Cardiac septum (tissue), 1 donor: ENCODE results near the gene ZNF33B. TPM values are rescaled to one million over a fixed set of nuclear protein-coding genes. Genes with fewer than 3 reads are reported as not detected.
"Not testable (repeated sequence)": the region's sequence is repeated elsewhere in the genome, so short reads cannot be mapped to it uniquely, and the experiment has no call there.

Source experiments
- DNase-seq: peaks from one replicate; pipeline ENCODE4 v3.0.0-alpha.2; 2020; ENCODE audit warnings: low spot score
- intact Hi-C: fragments of 100-400 bp; cut with DNase I; formaldehyde crosslinking; loops from one replicate; pipeline ENCODE4 v1.14.0; 2022
- total RNA-seq: library from RNA; stranded (reverse); fragmentation: NEBNext Ultra II Directional; extraction: Animal tissue kit (Norgen Biotek cat#: 25700); gene quantifications from one replicate; pipeline ENCODE4 v1.2.1, GENCODE V29; 2021
- donor health status: DM: no; HTN: no; CAD: no.

ZNF33B gene
- total RNA-seq, 1 donor from 2014 or later: 7.4 TPM

DNA sequence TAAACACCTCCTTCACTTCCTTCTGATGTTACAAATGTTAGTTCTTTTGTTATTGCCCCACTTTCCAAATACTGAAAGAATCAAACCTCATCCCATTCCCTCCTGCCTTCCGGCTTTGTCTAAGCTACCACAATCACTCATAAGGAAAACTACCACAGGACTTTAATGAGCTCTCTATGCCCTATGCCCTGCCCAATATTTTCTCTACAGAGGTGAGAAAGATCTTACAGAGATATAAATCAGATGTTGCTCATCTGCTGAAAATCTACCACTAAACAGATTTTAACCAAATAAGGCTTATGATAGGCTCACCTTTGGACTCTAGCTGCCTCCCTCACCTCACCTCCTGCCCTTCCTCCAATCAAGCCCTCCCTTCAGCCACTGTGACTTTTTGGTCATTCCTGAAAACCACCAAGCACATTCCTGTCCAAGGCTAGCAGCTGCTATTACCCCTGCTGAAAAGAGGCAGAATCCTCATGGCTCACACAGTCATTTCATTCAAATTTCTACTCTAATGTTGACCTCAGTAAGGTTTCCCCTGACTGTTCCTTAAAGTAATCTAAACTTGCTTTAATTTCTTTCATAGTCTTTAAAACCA, 7.7 kb downstream of the ZNF33B start:
- DNase-seq: no peak
- intact Hi-C loops: loop anchor here (10.0 kb wide), 1 partner anchor 154 kb away; the partner anchor contains the start of gene BMS1

- intact Hi-C loops: no loop called here
- DNase-seq: no peak
Measured at GRCh38 chr10:42623929-42624328, 14.4 kb downstream of the ZNF33B start.

- intact Hi-C loops: no loop called here
- DNase-seq: no peak
Measured at GRCh38 chr10:42618424-42618823, 19.9 kb downstream of the ZNF33B start.

DNA sequence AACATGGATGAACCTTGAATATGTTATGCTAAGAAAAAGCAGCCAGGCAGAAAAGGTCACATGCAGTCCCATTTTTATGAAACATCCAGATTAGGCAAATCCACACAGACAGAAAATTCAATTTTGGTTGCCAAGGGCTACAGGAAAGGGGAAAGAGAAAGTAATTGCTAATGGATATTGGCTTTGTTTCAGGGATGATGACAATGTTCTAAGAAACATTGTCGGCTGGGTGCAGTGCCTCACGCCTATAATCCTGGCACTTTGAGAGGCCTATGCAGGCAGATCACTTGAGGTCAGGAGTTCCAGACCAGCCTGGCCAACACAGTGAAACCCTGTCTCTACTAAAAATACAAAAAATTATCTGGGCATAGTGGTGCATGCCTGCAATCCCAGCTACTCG, 23.0 kb downstream of the ZNF33B start:
- intact Hi-C loops: no loop called here

DNA sequence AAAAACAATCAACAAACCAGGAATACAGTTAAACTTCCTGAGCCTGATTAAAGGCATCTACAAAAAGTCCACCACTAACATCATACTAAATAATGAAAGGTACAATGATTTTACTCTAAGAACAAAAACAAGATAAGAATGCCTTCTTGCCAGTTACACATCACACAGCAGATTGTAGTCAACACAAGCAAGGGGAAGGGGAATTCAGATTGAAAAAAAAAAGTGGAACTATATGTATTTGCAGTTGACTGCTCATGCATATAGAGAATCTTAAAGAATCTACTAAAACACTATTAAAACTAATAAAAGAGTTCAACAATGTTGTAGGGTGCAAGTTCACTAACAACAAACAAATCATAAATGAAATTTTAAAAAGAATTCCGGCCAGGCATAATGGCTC, 28.5 kb downstream of the ZNF33B start:
- no peak for DNase-seq
- intact Hi-C loops: no loop called here

More for the DNA sequence above, 23.0 kb downstream of the ZNF33B start:
- DNase-seq: no peak

- intact Hi-C loops: no loop called here
- DNase-seq: no peak
Measured at GRCh38 chr10:42598249-42598873, 40.0 kb downstream of the ZNF33B start.

DNA sequence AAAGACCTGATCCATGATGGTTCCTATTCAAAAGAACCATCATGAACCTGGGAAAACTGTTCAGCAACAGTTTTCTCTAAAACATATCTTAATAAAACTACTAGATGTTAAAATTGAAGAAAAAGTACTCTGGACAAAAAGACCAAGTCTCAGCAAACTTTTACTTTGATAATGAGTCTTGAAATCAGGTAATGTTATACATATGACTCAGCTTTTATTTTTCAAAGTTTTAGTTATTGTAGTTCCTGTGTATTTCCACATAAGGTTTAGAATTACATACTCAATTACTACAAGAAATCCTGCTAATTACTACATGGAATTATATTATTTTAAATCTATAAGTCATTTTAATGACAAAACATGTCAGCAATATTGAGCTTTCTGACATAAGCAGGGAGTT, 42.2 kb downstream of the ZNF33B start:
- no peak for DNase-seq
- intact Hi-C loops: no loop called here

DNA sequence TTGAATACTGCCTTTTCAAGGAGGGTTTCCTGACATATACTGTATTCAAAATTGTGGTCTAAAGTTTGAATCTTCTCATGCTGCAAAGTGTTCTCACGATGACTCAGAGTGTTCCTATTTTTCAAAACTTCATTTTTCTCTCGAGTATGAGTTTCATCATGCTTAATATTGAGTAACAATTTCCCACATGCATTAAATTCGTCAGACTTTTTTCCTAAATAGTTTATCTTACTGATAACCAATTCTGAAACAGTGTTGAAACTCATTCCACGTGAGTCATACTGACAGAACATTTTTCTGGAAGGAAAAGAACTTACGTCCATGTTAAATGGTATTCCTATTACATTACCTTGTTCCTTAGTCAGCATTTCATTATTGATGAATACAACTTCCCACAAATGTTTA, 44.1 kb downstream of the ZNF33B start:
- no peak for DNase-seq
- intact Hi-C loops: no loop called here

GRCh38 chr10:42593284-42593683, 45.1 kb downstream of the ZNF33B start:
- no peak for DNase-seq
- intact Hi-C loops: no loop called here

DNA sequence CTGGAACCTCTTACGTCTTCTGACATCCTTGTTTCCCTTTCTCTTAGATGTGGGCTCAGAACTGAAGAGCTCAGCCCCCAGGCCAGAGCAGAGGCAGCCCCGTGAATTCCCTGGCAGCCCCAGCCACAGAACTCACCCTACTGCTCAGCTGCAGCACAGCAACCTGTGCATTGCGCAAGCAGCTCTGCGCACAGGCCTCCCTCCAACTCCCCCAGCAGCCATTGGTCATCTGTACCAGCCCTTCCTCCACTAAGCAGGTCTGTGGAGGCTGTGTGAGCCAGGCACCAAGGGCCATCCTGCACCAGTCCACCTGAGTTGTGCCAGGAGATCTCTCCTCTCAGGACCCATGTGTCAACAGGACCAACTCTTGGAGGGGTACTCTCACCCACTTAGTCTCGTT, 54.5 kb downstream of the ZNF33B start:
- no peak for DNase-seq
- intact Hi-C loops: no loop called here

DNA sequence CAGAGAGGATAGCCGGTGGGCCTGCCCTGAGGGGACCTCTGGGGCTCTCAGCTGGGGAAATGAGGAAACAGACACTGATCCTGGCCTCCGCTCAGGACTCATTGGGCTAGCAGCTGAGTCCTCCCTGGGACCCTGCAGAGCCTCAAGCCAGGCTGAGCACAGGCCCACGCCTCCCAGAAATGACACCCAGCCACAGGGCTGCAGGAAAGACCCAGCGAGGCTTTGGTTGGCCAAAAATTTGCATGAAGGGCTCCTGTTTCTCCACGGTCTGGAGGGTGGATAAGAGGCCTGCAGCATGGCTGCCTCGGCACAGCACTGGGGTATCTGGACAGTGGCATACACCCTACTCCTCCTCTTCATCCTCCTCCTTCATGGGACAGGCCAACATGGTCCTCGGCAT, 60.4 kb downstream of the ZNF33B start:
- DNase-seq: no peak
- intact Hi-C loops: no loop called here

DNA sequence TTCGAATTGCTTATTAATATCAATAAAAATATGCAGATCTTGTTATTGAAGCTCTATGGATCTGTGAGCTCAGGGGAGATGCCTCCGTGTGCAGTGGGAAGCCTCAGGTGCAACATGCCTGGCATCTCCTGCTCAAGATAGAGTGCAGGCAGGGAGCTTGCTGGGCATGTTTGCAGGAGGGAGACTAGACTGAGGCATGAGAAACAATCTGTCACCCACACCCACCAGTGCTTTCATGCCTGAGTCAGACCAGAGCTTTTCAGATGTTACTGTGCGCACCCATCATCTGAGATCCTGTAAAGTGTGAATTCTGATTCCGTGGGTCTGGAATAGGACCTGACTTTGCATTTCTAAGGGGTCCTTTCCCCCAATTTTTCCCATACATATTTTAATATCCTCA, 62.0 kb downstream of the ZNF33B start:
- intact Hi-C loops: no loop called here

GRCh38 chr10:42574336-42574735, 64.0 kb downstream of the ZNF33B start:
- no peak for DNase-seq
- intact Hi-C loops: no loop called here

More for the DNA sequence above, 62.0 kb downstream of the ZNF33B start:
- DNase-seq: no peak

DNA sequence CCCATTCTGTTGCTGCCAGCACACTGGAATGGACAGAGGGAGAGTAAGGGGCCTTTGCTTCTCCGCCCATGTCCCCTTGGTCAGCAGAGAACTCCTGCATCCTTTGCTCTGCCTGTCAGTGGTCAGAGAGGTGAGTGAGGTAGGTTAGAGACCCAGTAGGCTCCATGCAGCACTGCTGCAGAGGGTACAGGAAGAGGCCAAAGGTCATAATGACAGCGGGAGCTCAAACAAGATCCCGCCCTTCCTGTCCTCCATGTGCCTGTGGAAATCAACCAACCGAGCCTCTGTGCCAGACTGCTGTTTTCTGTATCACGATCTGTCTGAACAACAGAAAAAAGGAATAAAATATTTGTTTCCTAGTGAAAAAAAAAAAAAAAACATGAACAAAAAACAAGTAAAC, 81.4 kb downstream of the ZNF33B start:
- no peak for DNase-seq
- intact Hi-C loops: no loop called here

GRCh38 chr10:42553576-42553975, 84.8 kb downstream of the ZNF33B start:
- DNase-seq: not testable (repeated sequence)
- intact Hi-C loops: loop anchor here (2.0 kb wide), 1 partner anchor 85 kb away; the partner anchor contains the start of gene ZNF33B

GRCh38 chr10:42553064-42553407, 85.3 kb downstream of the ZNF33B start:
- no peak for DNase-seq
- intact Hi-C loops: loop anchor here (2.0 kb wide), 1 partner anchor 86 kb away; the partner anchor contains the start of gene ZNF33B

GRCh38 chr10:42552188-42553063, 85.9 kb downstream of the ZNF33B start:
- peak; percentile 98 for DNase-seq
- intact Hi-C loops: loop anchor here (2.0 kb wide), 1 partner anchor 86 kb away; the partner anchor contains the start of gene ZNF33B

DNA sequence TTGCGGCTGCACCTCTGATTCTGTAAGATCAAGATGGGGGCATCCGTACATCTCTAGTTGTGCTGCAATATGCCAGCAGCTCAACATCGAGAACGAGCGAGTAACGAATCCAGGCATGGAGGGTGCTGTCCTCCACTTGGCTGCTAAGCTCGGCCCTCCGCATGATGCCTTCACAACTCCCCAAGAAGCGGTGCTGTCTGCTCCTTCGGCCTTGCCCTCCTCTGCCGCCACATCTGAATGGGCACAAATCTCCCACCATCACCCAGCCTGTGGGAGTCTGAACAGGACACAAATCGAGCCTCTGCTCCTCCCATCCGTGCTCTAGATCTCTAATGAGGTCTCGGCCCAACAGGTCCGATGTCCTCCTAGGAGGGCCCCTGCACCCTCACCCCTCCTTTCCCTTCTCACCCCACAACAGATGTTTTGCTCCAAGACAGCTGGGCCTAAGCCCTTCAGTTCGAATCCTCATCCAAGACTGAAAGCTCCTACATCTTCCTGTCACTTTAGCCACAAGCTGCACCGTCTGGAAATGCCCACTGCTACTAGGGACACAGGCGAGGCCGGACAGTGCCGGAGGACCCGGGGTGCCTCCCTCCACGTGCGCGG, 86.7 kb downstream of the ZNF33B start:
- intact Hi-C loops: loop anchor here (2.0 kb wide), 1 partner anchor 87 kb away; the partner anchor contains the start of gene ZNF33B
- DNase-seq: no peak

DNA sequence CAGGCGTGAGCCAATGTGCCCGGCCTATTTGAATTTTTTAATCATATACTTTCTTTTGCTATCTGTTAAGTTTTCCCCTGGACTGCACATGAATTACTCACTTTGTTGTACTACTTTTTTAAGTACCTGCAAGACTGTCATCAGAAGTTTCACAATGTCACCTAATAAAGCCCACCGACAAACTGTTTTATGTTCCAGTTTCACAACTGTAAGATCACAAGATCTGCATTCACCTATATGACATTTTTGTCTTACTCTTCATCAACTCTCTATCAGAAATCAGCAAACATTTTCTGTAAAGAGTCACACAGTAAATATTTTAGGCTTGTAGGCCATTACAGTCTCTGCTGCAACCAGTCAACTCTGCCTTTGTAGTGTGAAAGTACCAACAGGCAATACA, 88.5 kb downstream of the ZNF33B start:
- no peak for DNase-seq
- intact Hi-C loops: no loop called here

DNA sequence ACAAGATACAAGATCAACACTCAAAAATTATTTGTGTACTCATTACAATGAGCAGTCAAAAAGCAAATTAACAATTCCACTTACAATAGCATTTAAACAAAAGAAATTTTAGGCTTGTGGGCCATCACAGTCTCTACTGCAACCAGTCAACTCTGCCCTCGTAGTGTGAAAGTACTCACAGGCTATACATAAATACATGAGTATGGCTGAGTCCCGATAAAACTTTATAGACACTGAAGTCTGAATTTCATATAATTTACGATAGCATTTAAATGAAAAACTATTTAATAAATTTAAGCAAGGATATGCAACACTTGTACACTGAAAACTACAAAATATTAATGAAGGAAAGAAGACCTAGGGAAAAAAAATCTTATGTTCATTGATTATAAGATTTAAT, 90.1 kb downstream of the ZNF33B start:
- DNase-seq: no peak

More for the DNA sequence above, 90.1 kb downstream of the ZNF33B start:
- intact Hi-C loops: no loop called here
